GM18868 (cell line): ENCODE measurements around the gene INSIG1.

Experiments used
- ATAC-seq: cut with Tn5 transposase; IDR thresholded peaks from one replicate; pipeline ENCODE4 v1.9.1; 2021; ENCODE audit warnings: mild to moderate bottlenecking, moderate library complexity; ENCODE audit not compliant: unreplicated experiment

The INSIG1 gene

GRCh38 chr7:155299535-155300202 is 2.0 kb downstream of the INSIG1 start:
- no peak for ATAC-seq

- ATAC-seq = no peak
Measured at GRCh38 chr7:155300641-155301452, 3.2 kb downstream of the INSIG1 start.

- ATAC-seq = no peak
Measured at GRCh38 chr7:155303039-155303593, 5.4 kb downstream of the INSIG1 start.

GRCh38 chr7:155303897-155304296 is 6.2 kb downstream of the INSIG1 start:
- no peak for ATAC-seq

- no peak for ATAC-seq
Measured at GRCh38 chr7:155305231-155305904, 7.7 kb downstream of the INSIG1 start.

GRCh38 chr7:155306673-155307470 is 9.2 kb downstream of the INSIG1 start:
- ATAC-seq = no peak

GRCh38 chr7:155308330-155309020 is 10.8 kb downstream of the INSIG1 start:
- no peak for ATAC-seq

- no peak for ATAC-seq
Measured at GRCh38 chr7:155309021-155309338, 11.3 kb downstream of the INSIG1 start.

- ATAC-seq = no peak
Measured at GRCh38 chr7:155310425-155311114, 12.9 kb downstream of the INSIG1 start.

GRCh38 chr7:155311826-155312537 is 14.3 kb downstream of the INSIG1 start:
- no peak for ATAC-seq

- no peak for ATAC-seq
Measured at GRCh38 chr7:155312633-155313032, 15.0 kb downstream of the INSIG1 start.

- no peak for ATAC-seq
Measured at GRCh38 chr7:155313096-155313495, 15.4 kb downstream of the INSIG1 start.

GRCh38 chr7:155315977-155316376 is 18.3 kb downstream of the INSIG1 start:
- no peak for ATAC-seq

GRCh38 chr7:155316427-155317113 is 18.9 kb downstream of the INSIG1 start:
- peak; percentile 65 for ATAC-seq

GRCh38 chr7:155317114-155317434 is 19.4 kb downstream of the INSIG1 start:
- no peak for ATAC-seq

GRCh38 chr7:155318245-155318644 is 20.6 kb downstream of the INSIG1 start:
- no peak for ATAC-seq

- no peak for ATAC-seq
Measured at GRCh38 chr7:155322530-155322929, 24.9 kb downstream of the INSIG1 start.

GRCh38 chr7:155323001-155323638 is 25.4 kb downstream of the INSIG1 start:
- ATAC-seq = no peak
